Fibroblast of skin of left biceps (primary cell): ENCODE results near the gene SLC9B2.
"Not testable (repeated sequence)": the region's sequence is repeated elsewhere in the genome, so short reads cannot be mapped to it uniquely, and the experiment has no call there.

ENCODE experiments used
- DNase-seq, 2 experiments: peaks; one replicate each; pipeline ENCODE4 v3.0.0-alpha.2; 2013; ENCODE audit warnings: low read depth in 2 of 2

The SLC9B2 gene

GRCh38 chr4:103019308-103020124 lies 57.0 kb downstream of the SLC9B2 start, which contains the start of gene SLC9B1:
TSS of gene SLC9B1 (minus strand) at chr4:103019705. CDS start at chr4:102991711, 27,994 bp downstream.
- peak; percentile 95 for DNase-seq

DNA sequence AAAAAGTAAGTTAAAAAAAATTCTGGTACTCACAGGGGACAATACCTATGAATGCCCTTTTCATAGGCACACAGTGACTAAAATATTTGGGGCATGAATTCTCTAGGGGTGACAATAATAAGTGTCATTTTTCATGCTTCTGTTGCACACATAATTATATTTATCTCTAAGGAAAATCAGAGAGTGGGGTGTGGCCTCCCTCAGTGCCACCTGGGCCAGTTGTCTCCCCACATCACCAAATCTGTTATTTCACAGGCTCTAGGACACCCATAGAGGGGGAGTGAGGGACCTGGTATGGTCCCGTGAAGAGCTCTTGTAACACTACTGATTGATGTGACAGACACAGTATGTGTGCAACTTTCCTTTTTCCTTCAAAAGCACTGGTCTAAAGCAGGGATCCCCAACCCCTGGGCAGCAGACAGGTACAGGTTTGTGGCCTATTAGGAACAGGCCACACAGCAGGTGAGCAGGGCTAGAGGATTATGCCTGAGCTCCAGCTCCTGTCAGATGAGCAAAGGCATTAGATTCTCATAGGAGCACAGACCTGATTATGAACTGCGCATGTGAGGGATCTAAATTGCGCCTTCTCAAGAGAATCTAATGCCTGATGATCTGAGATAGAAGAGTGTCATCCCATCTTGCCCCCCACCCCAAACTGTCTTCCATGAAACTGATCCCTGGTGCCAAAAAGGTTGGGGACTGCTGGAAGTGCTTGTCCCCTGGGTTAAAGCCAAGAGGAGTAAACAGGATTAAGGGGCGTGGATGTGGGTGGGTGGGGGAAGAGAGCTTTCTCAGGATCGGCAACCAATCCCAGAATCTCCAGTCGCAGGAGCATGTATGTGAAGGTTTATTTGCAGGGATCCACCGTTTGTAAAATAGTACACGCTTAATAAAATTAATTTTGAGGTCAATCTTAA lies 57.9 kb downstream of the SLC9B2 start:
- DNase-seq, result no peak

DNA sequence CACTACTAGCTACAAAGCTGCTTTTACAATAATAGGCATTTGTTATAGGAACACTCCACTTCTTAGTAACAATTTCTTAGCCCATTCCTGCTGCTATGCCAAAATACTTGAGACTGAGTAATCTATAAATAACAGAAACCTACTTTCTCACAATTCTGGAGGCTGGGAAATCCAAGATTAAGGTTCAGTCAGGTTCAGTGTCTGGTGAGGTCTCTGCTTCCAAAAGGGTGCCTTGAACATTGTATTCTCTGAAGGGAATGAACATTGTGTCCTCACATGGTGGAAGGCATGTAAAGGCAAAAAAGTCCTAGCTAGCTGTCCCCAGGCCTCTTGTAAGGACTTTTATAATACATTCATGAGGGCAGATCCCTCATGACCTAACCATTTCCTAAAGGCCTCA lies 64.0 kb downstream of the SLC9B2 start:
- no peak for DNase-seq

- DNase-seq, result no peak
These were observed 64.5 kb downstream of the SLC9B2 start for GRCh38 chr4:103012060-103012459.

- no peak for DNase-seq
These were observed 65.1 kb downstream of the SLC9B2 start for GRCh38 chr4:103011378-103012025.

GRCh38 chr4:103010804-103011203 lies 65.8 kb downstream of the SLC9B2 start:
- DNase-seq, result no peak

DNA sequence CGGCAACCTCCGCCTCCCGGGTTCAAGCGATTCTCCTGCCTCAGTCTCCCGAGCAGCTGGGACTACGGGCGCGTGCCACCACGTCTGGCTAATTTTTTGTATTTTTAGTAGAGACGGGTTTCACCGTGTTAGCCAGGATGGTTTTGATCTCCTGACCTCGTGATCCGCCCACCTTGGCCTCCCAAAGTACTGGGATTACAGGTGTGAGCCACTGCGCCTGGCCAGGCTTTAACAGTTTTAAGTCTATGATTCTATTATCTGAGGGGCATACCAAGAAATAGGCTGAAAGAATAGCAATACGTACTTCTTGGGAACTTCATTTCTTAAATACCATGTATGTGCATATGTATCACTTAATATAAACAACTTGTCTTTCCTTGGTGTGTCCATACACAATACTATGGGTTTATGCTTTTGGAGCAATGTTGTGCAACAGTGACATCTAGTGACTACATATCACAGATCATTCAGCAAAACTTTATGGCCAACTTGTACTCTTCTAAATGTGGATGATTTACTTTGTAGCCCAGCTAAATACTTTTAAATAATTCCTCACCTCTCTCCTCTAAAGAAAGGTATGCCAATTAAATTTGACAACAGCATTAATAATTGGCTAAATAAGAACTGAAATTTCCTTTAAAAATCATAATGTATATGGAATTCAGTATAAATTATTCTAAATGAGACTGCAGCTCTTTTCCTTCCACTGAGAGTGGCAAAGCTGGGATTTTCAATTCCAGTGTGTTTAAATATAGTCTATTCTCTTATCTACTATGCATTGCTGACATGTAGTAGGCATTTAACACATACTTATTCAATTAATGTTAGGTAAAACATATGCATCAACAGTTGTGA lies 67.5 kb downstream of the SLC9B2 start:
- peak; percentile 44 to 55 for DNase-seq

DNA sequence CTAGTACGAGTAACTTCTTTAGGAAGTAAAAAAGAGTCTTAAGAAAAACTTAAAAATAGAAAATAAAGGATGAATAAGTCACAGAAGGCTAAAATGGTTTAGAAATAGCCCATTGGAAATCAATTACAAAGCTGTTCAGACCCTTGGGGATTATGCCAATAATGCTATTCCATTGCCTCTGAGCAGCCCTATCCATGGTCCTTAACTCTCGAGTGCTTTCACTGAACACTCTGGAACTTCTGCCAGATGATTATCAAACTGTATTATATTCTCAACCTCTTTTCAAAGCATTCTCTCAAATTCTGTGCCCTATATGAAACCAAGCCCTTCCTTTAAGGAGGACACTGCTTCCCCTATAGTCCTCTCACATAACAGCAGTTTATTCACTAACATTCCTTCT lies 74.0 kb downstream of the SLC9B2 start:
- DNase-seq, result no peak

GRCh38 chr4:102994803-102995202 lies 81.8 kb downstream of the SLC9B2 start:
- DNase-seq, result no peak

- not testable (repeated sequence) for DNase-seq
These were observed 82.6 kb downstream of the SLC9B2 start for GRCh38 chr4:102993985-102994384.

- DNase-seq, result no peak
These were observed 88.0 kb downstream of the SLC9B2 start for GRCh38 chr4:102988429-102989020.

GRCh38 chr4:102981005-102981404 lies 95.6 kb downstream of the SLC9B2 start:
- DNase-seq, result no peak
